Measurements from ENCODE around the gene CARNS1. TPM values are rescaled to one million over a fixed set of nuclear protein-coding genes. Genes with fewer than 3 reads are reported as not detected.

CARNS1 gene
- total and polyA plus RNA-seq, 10 of the 15 experiments (the other 5 are each of a cell fraction or from before 2014, with no cell fraction given): 0.02 to 0.14 (median 0.10) TPM; not detected in 3

GRCh38 chr11:67429038-67429668, 13.7 kb downstream of the CARNS1 start:
- H3K9me3 ChIP-seq (replicated peaks; ENCODE audit: control insufficient read depth, insufficient read depth, low read length): no peaks in the 10 kb centered on the region
- peak; percentile 59; the same call in 1 of the 2 replicates for TF ChIP-seq POLR2AphosphoS5 (IDR thresholded peaks at IDR 0.05; ENCODE audit: low read length)
- no peak for TF ChIP-seq JUND (IDR thresholded peaks at IDR 0.05; ENCODE audit: low read depth, low read length)
- peaks cover 7% of the 10 kb centered on the region for H3K4me1 ChIP-seq (ENCODE audit: control insufficient read depth, insufficient read depth, low read length)
- H3K79me2 ChIP-seq (ENCODE audit: control insufficient read depth, insufficient read depth, low read length): peaks cover 24% of the 10 kb centered on the region
- no peaks in the 10 kb centered on the region for H3K27me3 ChIP-seq (replicated peaks in 1 of 2; ENCODE audit: control insufficient read depth in 2 of 2, insufficient read depth in 2 of 2, low read length in 1 of 2)
- WGBS (ENCODE audit: insufficient coverage, insufficient replicate concordance, low lambda C conversion rate, missing lambda C conversion rate): 33% methylated on average over 12 of the region's 12 CpGs
- FAIRE-seq (no peak), DNase-seq (ENCODE audit: low read depth, low spot score) (no peak), ATAC-seq (peak; percentile 1; the same call in 2 of the 3 replicates)
- H3K4me2 ChIP-seq (ENCODE audit: control insufficient read depth, insufficient read depth): peak overlapping the region; percentile 81
- no peaks in the 10 kb centered on the region for H4K20me1 ChIP-seq (ENCODE audit: control insufficient read depth, insufficient read depth)
- CTCF ChIA-PET: interaction anchor here (1.1 to 1.2 kb wide), 3 partner anchors 8 to 199 kb away, joined by 3 to 4 read pairs (median 3); partner anchors contain the start of genes PPP1CA and PTPRCAP
- intact Hi-C loops (cut with micrococcal nuclease; ENCODE audit: unreplicated experiment): no loop called here
- in situ Hi-C loops (cut with MboI): no loop called here
- peak overlapping the region; percentile 93 for H3K9ac ChIP-seq (ENCODE audit: control insufficient read depth, insufficient read depth, low read length)
- RAD21 ChIA-PET (ENCODE audit: unreplicated experiment): interaction anchor here (1.3 to 2.1 kb wide), 5 partner anchors 8 to 83 kb away, joined by 3 to 8 read pairs (median 5); partner anchors contain the start of genes PTPRCAP and TBC1D10C
- H3K4me3 ChIP-seq: peak overlapping the region; percentile 100
- BruUV-seq (replicated peaks): TSS peak; percentile 68
- H3K27ac ChIP-seq (ENCODE audit: control insufficient read depth, insufficient read depth): peak overlapping the region; percentile 69
- SMC1A ChIA-PET (ENCODE audit: uncharacterized antibody, unreplicated experiment): interaction anchor here (1.0 to 1.7 kb wide), 2 partner anchors 28 to 30 kb away, joined by 3 to 10 read pairs; partner anchors contain the start of gene PPP1CA
- no peak overlapping the region for H2AFZ ChIP-seq (ENCODE audit: control insufficient read depth, low read depth, low read length)
- POLR2A ChIA-PET: interaction anchor here (0.6 to 4.4 kb wide), 15 partner anchors 9 to 76 kb away, joined by 3 to 28 read pairs (median 4); partner anchors contain the start of genes AIP, CORO1B, PPP1CA and PTPRCAP
- peaks cover 2 to 5% of the 10 kb centered on the region in 2 experiments; a peak in 3 of 4 replicates for H3K36me3 ChIP-seq (ENCODE audit: control insufficient read depth in 2 of 2, insufficient read depth in 2 of 2, low read length in 1 of 2)

GRCh38 chr11:67429722-67430121, 14.2 kb downstream of the CARNS1 start:
- Histone ChIP-seq H3K4me3 (no peak overlapping the region), H3K4me1 (ENCODE audit: control insufficient read depth, insufficient read depth, low read length) (peaks cover 13% of the 10 kb centered on the region), H4K20me1 (ENCODE audit: control insufficient read depth, insufficient read depth) (no peaks in the 10 kb centered on the region), H3K9me3 (replicated peaks; ENCODE audit: control insufficient read depth, insufficient read depth, low read length) (no peaks in the 10 kb centered on the region), H3K36me3 (ENCODE audit: control insufficient read depth in 2 of 2, insufficient read depth in 2 of 2, low read length in 1 of 2) (peaks cover 6 to 9% of the 10 kb centered on the region in 2 experiments; a peak in 3 of 4 replicates), H3K27ac (ENCODE audit: control insufficient read depth, insufficient read depth) (no peak overlapping the region), H3K79me2 (ENCODE audit: control insufficient read depth, insufficient read depth, low read length) (peaks cover 30% of the 10 kb centered on the region), H2AFZ (ENCODE audit: control insufficient read depth, low read depth, low read length) (no peak overlapping the region), H3K9ac (ENCODE audit: control insufficient read depth, insufficient read depth, low read length) (no peak overlapping the region), H3K27me3 (replicated peaks in 1 of 2; ENCODE audit: control insufficient read depth in 2 of 2, insufficient read depth in 2 of 2, low read length in 1 of 2) (no peaks in the 10 kb centered on the region), H3K4me2 (ENCODE audit: control insufficient read depth, insufficient read depth) (peak overlapping the region; percentile 81; the same call in 1 of the 2 replicates)
- BruUV-seq (replicated peaks): no TSS peak
- TF ChIP-seq E4F1 (IDR thresholded peaks at IDR 0.05; ENCODE audit: borderline replicate concordance, partially characterized antibody) (no peak), POLR2AphosphoS5 (IDR thresholded peaks at IDR 0.05; ENCODE audit: low read length) (peak; percentile 2; the same call in 1 of the 2 replicates)
- RAD21 ChIA-PET (ENCODE audit: unreplicated experiment): no interaction called here
- intact Hi-C loops (cut with micrococcal nuclease; ENCODE audit: unreplicated experiment) (no loop called here), in situ Hi-C loops (cut with MboI) (no loop called here)
- DNase-seq (ENCODE audit: low read depth, low spot score) (no peak), FAIRE-seq (no peak), ATAC-seq (no peak)
- SMC1A ChIA-PET (ENCODE audit: uncharacterized antibody, unreplicated experiment): no interaction called here
- POLR2A ChIA-PET: interaction anchor here (0.6 to 4.4 kb wide), 6 partner anchors 9 to 73 kb away, joined by 3 to 28 read pairs (median 14); partner anchors contain the start of genes CORO1B, PPP1CA, PTPRCAP and TBC1D10C
- WGBS (ENCODE audit: insufficient coverage, insufficient replicate concordance, low lambda C conversion rate, missing lambda C conversion rate): 95% methylated on average over 11 of the region's 11 CpGs
- CTCF ChIA-PET: no interaction called here
